HepG2 (cell line): Measurements from ENCODE around the gene CMC1.

Source experiments
- KMT2B ChIP-seq: IDR thresholded peaks from 2 replicates; pipeline ENCODE4 v1.6.1; 2016; ENCODE audit warnings: missing genetic modification reagents, missing compliant biosample characterization
- NFIC ChIP-seq: IDR thresholded peaks from 2 replicates; pipeline ENCODE4 v1.6.1; 2012; ENCODE audit warnings: mild to moderate bottlenecking, low read length, inconsistent platforms
- POLR2A ChIP-seq, 2 experiments: IDR thresholded peaks; 2 replicates each; pipeline ENCODE4 v1.6.1; 2011; ENCODE audit warnings: low read depth in 2 of 2, low read length in 2 of 2, mild to moderate bottlenecking in 1 of 2, moderate library complexity in 1 of 2; ENCODE audit not compliant: insufficient read depth in 1 of 2
- SAFB2 ChIP-seq: sonication (generic); formaldehyde crosslinking; IDR thresholded peaks from 2 replicates; pipeline ENCODE4 v1.5.1; 2020; ENCODE audit warnings: missing genetic modification reagents, low read depth, mild to moderate bottlenecking, borderline replicate concordance
- SPEN ChIP-seq: sonication (generic); formaldehyde crosslinking; IDR thresholded peaks from 2 replicates; pipeline ENCODE4 v1.5.1; 2020; ENCODE audit warnings: low read depth, mild to moderate bottlenecking, missing genetic modification reagents
- SRSF1 ChIP-seq: fragments of 200-400 bp; formaldehyde crosslinking; optimal IDR thresholded peaks from 2 replicates; pipeline ENCODE3; 2017; ENCODE audit warnings: mild to moderate bottlenecking, low read depth, low read length, moderate library complexity
- STAT6 ChIP-seq: sonication (generic); formaldehyde crosslinking; IDR thresholded peaks from 2 replicates; pipeline ENCODE4 v1.4.0; 2020; ENCODE audit warnings: missing genetic modification reagents, mild to moderate bottlenecking, borderline replicate concordance
- TAF1 ChIP-seq: sonication (generic); formaldehyde crosslinking; IDR thresholded peaks from 2 replicates; pipeline ENCODE4 v1.4.0; 2020; ENCODE audit warnings: missing genetic modification reagents
- ZNF501 ChIP-seq: sonication (generic); formaldehyde crosslinking; IDR thresholded peaks from 2 replicates; pipeline ENCODE4 v1.5.1; 2020; ENCODE audit warnings: mild to moderate bottlenecking, moderate library complexity, missing genetic modification reagents
- ZNF772 ChIP-seq: sonication (generic); formaldehyde crosslinking; IDR thresholded peaks from 2 replicates; pipeline ENCODE4 v1.5.0; 2020; ENCODE audit warnings: mild to moderate bottlenecking, missing genetic modification reagents

GRCh38 chr3:28315711-28316110, 74.3 kb downstream of the CMC1 start:
- no peak for TF ChIP-seq NFIC
- TF ChIP-seq ZNF501 (CRISPR knock-in tag), result no peak
- TF ChIP-seq SRSF1, result no peak
- TF ChIP-seq POLR2A (IDR thresholded peaks at IDR 0.05; ENCODE audit: insufficient read depth in 1 of 2, low read depth in 2 of 2, low read length in 2 of 2), result no peak
- TF ChIP-seq ZNF772 (CRISPR knock-in tag), result no peak
- TF ChIP-seq TAF1 (CRISPR knock-in tag), result no peak
- no peak for TF ChIP-seq SAFB2 (CRISPR knock-in tag)
- no peak for TF ChIP-seq SPEN (CRISPR knock-in tag)
- no peak for TF ChIP-seq STAT6 (CRISPR knock-in tag)
- no peak for TF ChIP-seq KMT2B (CRISPR knock-in tag)
